Naive B cell (primary cell): ENCODE measurements around the gene FADS2. TPM values are rescaled to one million over a fixed set of nuclear protein-coding genes. Genes with fewer than 3 reads are reported as not detected.

ENCODE experiments used
- ATAC-seq, 2 donors: fragments of 150-1000 bp; cut with Tn5 transposase; 2 replicates each; pipeline ENCODE4 v1.10.0; 2021; ENCODE audit warnings: low read depth in 2 of 2, mild to moderate bottlenecking in 2 of 2, moderate library complexity in 2 of 2
- DNase-seq: peaks from one replicate; pipeline ENCODE4 v3.0.0; 2022
- H3K27ac Mint-ChIP-seq, 6 donors: one replicate each; pipeline ENCODE4 v1.8.0; 2020 to 2022; ENCODE audit warnings: mild to moderate bottlenecking in 6 of 6, mixed read lengths in 6 of 6, moderate library complexity in 5 of 6, inconsistent platforms in 2 of 6
- H3K27me3 Mint-ChIP-seq, 3 donors: one replicate each; pipeline ENCODE4 v1.8.0; 2021 to 2022; ENCODE audit warnings: mixed read lengths in 3 of 3, mild to moderate bottlenecking in 1 of 3
- H3K36me3 Mint-ChIP-seq, 2 donors: one replicate each; pipeline ENCODE4 v1.8.0; 2020 to 2022; ENCODE audit warnings: mixed read lengths in 2 of 2, inconsistent platforms in 1 of 2, mild to moderate bottlenecking in 1 of 2
- H3K4me1 Mint-ChIP-seq, 3 donors: one replicate each; pipeline ENCODE4 v1.8.0; 2020 to 2022; ENCODE audit warnings: mixed read lengths in 3 of 3, inconsistent platforms in 1 of 3, mild to moderate bottlenecking in 1 of 3, moderate library complexity in 1 of 3
- H3K4me3 Mint-ChIP-seq, 8 donors: one replicate each; pipeline ENCODE4 v1.8.0; 2020 to 2022; ENCODE audit warnings: mild to moderate bottlenecking in 8 of 8, mixed read lengths in 8 of 8, moderate library complexity in 8 of 8, inconsistent platforms in 2 of 8
- H3K9me3 Mint-ChIP-seq, 7 donors: one replicate each; pipeline ENCODE4 v1.8.0; 2020 to 2022; ENCODE audit warnings: mixed read lengths in 7 of 7, mild to moderate bottlenecking in 5 of 7, inconsistent platforms in 2 of 7, moderate library complexity in 1 of 7
- polyA plus RNA-seq, 6 donors: library from polyadenylated mRNA; unstranded; fragments of 300-500 nt; fragmentation: Illumina TruSeq; gene quantifications; one replicate each; pipeline ENCODE4 v1.2.3, GENCODE V29; 2021; ENCODE audit warnings: low read depth in 6 of 6

FADS2 gene
- polyA plus RNA-seq, 6 donors from 2014 or later = 0.92 to 11.5 (median 2.0) TPM; not detected in 1

DNA sequence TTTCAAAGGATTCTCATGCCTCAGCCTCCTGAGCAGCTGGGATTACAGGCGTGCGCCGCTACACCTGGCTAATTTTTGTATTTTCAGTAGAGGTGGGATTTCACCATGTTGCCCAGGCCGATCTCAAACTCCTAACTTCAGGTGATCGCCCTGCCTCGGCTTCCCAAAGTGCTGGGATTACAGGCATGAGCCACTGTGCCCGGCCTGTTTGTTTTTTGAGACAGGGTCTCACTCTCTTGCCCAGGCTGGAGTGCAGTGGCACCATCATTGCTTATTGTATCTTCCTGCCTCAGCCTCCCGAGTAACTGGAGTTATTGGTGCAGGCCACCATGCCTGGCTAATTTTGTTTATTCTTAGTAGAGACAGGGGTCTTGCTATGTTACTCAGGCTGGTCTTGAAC, 8.1 kb downstream of the FADS2 start:
- Mint-ChIP-seq H3K4me1 (peaks cover 24 to 49% (median 26%) of the 10 kb centered on the region in 3 donors), H3K36me3 (peaks cover 0 to 4% of the 10 kb centered on the region in 2 donors), H3K27me3 (no peaks in the 10 kb centered on the region), H3K4me3 (peak overlapping the region in 2 of 8 donors; percentile 40 to 47), H3K9me3 (peaks cover 0 to 3% (median 0%) of the 10 kb centered on the region in 7 donors), H3K27ac (peak overlapping the region in 2 of 6 donors; percentile 70 to 76)
- DNase-seq (no peak), ATAC-seq (no peak)

DNA sequence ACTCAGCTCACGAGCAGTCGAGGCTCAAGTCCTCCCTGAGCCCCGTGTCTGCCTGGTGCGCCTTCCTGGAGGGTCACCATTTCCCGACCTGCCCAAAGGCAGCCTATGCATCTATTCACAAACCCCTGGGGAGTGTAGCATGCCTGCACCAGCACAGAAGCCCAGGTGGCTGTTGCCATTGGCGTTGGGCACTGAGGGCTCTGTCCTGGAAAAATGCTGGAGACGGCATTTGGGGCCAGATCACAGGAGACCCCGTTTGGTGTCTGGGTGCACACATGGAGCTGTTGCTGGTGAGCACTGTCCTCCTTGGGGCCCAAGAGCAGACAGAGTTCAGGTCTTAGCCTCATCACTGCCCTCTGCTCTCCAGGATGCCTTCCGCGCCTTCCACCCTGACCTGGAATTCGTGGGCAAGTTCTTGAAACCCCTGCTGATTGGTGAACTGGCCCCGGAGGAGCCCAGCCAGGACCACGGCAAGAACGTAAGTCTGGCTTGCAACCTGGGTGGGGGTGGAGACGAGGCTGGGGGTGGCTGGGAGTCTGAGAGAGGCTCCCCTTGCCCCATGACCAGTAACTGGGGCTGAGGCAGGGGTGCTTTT, 9.4 kb downstream of the FADS2 start:
- no peaks in the 10 kb centered on the region for H3K27me3 Mint-ChIP-seq
- H3K27ac Mint-ChIP-seq = peak overlapping the region in 1 of 6 donors; percentile 47
- DNase-seq (no peak), ATAC-seq (no peak)
- peaks cover 0 to 3% (median 0%) of the 10 kb centered on the region in 7 donors for H3K9me3 Mint-ChIP-seq
- H3K4me1 Mint-ChIP-seq = peaks cover 24 to 41% (median 26%) of the 10 kb centered on the region in 3 donors
- H3K4me3 Mint-ChIP-seq = no peak overlapping the region
- peaks cover 4% of the 10 kb centered on the region in 2 donors for H3K36me3 Mint-ChIP-seq

- Mint-ChIP-seq H3K36me3 (peaks cover 1 to 4% of the 10 kb centered on the region in 2 donors), H3K27ac (peak overlapping the region in 4 of 6 donors; percentile 2 to 86 (median 68)), H3K27me3 (no peaks in the 10 kb centered on the region), H3K4me3 (no peak overlapping the region), H3K4me1 (peaks cover 19 to 32% (median 23%) of the 10 kb centered on the region in 3 donors), H3K9me3 (peaks cover 0 to 2% (median 0%) of the 10 kb centered on the region in 7 donors)
- ATAC-seq (no peak), DNase-seq (no peak)
Measured at GRCh38 chr11:61838501-61838900, 10.4 kb downstream of the FADS2 start.

DNA sequence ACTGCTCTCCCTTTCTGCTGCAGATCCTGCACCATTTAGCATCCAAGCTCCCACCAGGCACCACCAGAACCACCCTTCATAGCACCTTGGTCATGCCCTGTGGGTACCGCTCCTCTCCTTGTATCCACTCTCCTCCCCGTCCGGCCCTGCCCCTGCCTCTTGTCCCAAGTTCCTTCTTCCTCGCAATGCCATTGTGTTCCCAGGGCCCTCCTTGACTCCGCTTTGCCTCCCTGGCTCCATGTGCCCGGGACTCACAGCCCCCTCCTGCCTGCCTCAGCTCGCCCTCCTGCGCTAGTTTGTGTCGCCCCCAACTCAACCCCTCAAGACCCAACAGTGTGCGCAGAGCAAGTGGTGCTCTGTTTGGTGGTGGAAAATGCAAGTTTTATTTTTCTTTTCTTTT, 10.8 kb downstream of the FADS2 start:
- DNase-seq (no peak), ATAC-seq (no peak)
- Mint-ChIP-seq H3K27ac (peak overlapping the region in 4 of 6 donors; percentile 2 to 86 (median 68)), H3K27me3 (no peaks in the 10 kb centered on the region), H3K4me1 (peaks cover 15 to 28% (median 19%) of the 10 kb centered on the region in 3 donors), H3K36me3 (peaks cover 0 to 4% of the 10 kb centered on the region in 2 donors), H3K4me3 (no peak overlapping the region), H3K9me3 (peaks cover 0 to under 1% (median 0%) of the 10 kb centered on the region in 7 donors)

GRCh38 chr11:61839742-61840141, 11.6 kb downstream of the FADS2 start:
- H3K9me3 Mint-ChIP-seq = no peaks in the 10 kb centered on the region
- DNase-seq (no peak), ATAC-seq (no peak)
- H3K4me1 Mint-ChIP-seq = peaks cover 11 to 19% (median 13%) of the 10 kb centered on the region in 3 donors
- peaks cover 0 to 4% of the 10 kb centered on the region in 2 donors for H3K36me3 Mint-ChIP-seq
- H3K27ac Mint-ChIP-seq = peak overlapping the region in 1 of 6 donors; percentile 11
- no peak overlapping the region for H3K4me3 Mint-ChIP-seq
- H3K27me3 Mint-ChIP-seq = no peaks in the 10 kb centered on the region

DNA sequence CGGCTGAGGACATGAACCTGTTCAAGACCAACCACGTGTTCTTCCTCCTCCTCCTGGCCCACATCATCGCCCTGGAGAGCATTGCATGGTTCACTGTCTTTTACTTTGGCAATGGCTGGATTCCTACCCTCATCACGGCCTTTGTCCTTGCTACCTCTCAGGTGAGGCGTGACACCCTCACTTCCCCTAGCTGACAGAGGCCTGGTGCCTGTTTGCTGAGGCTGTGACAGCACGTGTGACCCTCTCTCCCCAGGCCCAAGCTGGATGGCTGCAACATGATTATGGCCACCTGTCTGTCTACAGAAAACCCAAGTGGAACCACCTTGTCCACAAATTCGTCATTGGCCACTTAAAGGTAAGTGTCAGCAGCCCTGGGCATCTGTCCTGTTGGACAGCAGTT, 12.3 kb downstream of the FADS2 start:
- H3K9me3 Mint-ChIP-seq = no peaks in the 10 kb centered on the region
- H3K36me3 Mint-ChIP-seq = peaks cover 0 to 4% of the 10 kb centered on the region in 2 donors
- peaks cover 6 to 13% (median 9%) of the 10 kb centered on the region in 3 donors for H3K4me1 Mint-ChIP-seq

DNA sequence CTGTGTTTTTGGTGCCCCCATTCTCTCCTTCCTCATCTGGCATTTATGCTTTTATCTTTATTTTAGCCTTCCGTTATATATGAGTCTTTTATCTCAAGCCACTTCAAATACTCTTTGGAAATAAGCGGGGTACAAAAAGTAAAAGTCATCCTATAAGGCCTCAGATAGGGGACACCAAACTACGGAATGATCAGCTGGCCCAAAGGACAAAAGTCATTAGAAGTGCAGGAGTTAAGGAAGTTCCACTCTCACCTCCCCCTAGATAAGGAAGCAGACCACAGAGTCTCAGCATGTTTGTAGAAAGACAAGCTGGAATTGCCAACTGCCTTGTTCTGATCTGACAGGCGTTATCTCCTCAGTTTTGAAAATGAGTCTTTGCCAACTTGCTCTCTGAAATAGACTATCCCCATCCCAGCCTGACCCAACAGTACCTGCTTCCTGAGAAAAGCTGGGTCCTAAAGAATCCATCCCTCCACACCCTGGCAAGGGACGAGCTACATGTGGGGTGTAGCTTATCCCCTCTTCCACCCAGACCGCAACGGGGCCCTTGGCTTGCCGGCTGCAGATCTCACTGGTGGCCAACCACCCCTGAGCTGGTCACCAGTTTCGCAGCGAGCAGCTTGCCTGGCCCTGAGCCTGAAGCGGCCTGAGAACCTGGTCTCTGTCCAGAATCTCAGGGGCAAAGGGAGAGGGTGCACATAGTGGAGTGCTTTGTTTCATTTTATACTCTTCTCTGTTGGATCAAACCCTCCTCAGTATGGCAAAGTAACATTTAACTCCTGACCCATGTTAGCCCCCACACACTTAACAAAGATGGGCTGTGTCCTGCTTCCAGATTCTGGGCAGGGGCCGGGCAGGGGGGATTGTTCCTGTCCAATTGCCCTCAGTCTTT, 13.8 kb downstream of the FADS2 start:
- H3K27ac Mint-ChIP-seq = no peak overlapping the region
- H3K4me3 Mint-ChIP-seq = no peak overlapping the region
- H3K36me3 Mint-ChIP-seq = peaks cover 0 to 8% of the 10 kb centered on the region in 2 donors
- H3K4me1 Mint-ChIP-seq = peaks cover 0 to 6% (median 0%) of the 10 kb centered on the region in 3 donors
- H3K27me3 Mint-ChIP-seq = no peaks in the 10 kb centered on the region
- no peak for DNase-seq
- H3K9me3 Mint-ChIP-seq = no peaks in the 10 kb centered on the region
- no peak for ATAC-seq

More for the DNA sequence above, 12.3 kb downstream of the FADS2 start:
- ATAC-seq (no peak), DNase-seq (no peak)
- H3K27ac Mint-ChIP-seq = peak overlapping the region in 1 of 6 donors; percentile 16
- no peaks in the 10 kb centered on the region for H3K27me3 Mint-ChIP-seq
- H3K4me3 Mint-ChIP-seq = no peak overlapping the region

DNA sequence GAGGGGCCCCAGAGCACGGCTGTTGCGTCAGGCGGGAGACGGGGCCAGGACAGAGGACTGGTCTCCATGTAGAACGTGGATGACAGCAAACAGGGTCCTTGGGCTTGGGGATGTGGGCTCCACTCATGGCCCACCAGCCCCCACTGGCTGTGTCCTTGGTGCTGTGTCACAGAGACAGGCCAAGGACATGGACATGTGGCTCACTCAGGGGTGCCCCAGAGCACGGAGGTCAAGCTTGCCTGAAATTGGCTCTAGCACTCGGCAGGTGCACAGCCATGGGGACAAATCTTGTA, 14.4 kb downstream of the FADS2 start:
- Mint-ChIP-seq H3K4me3 (no peak overlapping the region), H3K27me3 (no peaks in the 10 kb centered on the region), H3K27ac (no peak overlapping the region), H3K36me3 (peaks cover 0 to 8% of the 10 kb centered on the region in 2 donors), H3K9me3 (no peaks in the 10 kb centered on the region), H3K4me1 (peaks cover 0 to 6% (median 0%) of the 10 kb centered on the region in 3 donors)
- DNase-seq (no peak), ATAC-seq (no peak)

DNA sequence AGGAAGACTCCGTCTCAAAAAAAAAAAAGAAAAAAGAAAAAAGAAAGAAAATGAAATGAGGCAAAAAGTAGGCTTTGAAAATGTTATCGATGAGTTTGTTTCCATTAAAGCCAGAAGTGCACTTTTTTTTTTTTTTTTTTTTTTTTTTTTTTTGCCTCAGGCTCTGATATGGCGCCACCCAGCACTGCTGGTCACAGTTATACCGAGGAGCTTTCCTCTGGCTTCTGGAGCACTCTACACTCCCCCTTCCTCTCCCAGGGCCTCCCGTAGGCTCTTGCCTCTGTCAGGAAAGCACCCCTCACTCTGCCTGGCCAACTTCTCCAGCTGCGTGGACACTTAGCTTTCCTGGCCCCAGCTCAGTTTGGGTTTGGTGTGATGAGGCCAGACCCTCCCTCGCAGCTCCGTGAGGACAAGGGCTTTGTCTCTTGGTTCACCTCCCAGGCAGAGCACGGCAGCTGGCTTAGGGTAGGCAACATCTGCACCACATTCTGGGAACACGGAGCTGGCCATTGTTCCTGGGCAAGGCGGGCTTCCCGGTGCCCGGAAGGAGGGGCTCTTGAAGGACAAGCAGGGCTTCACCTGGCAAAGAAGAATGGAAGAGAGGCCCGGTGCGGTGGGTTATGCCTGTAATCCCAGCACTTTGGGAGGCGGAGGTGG, 16.9 kb downstream of the FADS2 start:
- H3K36me3 Mint-ChIP-seq = peaks cover 0 to 14% of the 10 kb centered on the region in 2 donors
- no peak for ATAC-seq

DNA sequence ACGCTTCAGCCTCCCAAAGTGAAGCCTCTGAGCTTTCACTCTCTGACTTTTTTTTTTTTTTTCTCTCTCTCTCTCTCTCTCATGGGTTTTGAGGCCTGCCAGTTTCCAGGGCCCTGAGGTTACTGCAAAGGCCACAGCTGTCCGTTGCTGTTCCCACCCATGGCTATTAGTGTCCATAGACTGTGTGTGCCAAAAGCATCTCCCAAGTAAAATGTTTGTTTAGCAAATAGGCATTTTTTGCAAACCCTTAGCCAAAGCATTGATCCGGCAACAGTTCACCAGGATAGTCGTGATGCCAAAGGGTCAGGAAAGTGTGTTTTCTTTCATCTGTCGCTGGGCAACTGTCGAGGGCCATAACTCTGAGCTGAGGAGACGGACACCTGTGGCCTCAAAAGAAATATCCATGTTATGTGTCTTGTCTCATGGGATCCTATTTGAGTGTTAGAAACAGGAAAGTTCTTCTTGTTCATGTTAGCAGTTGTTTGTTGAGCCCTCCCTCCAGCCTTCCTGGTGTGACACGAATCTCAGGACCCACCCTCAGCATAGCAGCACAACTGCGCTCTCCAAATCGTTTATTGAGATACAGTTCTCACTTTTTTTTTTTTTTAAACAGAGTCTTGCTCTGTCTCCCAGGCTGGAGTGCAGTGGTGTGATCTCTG, 18.4 kb downstream of the FADS2 start:
- no peak for DNase-seq
- Mint-ChIP-seq H3K27ac (no peak overlapping the region), H3K27me3 (no peaks in the 10 kb centered on the region), H3K4me1 (no peaks in the 10 kb centered on the region), H3K36me3 (peaks cover 0 to 12% of the 10 kb centered on the region in 2 donors), H3K4me3 (no peak overlapping the region), H3K9me3 (no peaks in the 10 kb centered on the region)
- no peak for ATAC-seq

More for the DNA sequence above, 16.9 kb downstream of the FADS2 start:
- H3K4me3 Mint-ChIP-seq = no peak overlapping the region
- no peaks in the 10 kb centered on the region for H3K4me1 Mint-ChIP-seq
- H3K9me3 Mint-ChIP-seq = no peaks in the 10 kb centered on the region
- peak overlapping the region in 1 of 6 donors; percentile 58 for H3K27ac Mint-ChIP-seq
- no peaks in the 10 kb centered on the region for H3K27me3 Mint-ChIP-seq
- DNase-seq = no peak

GRCh38 chr11:61847914-61848581, 19.9 kb downstream of the FADS2 start:
- no peaks in the 10 kb centered on the region for H3K9me3 Mint-ChIP-seq
- peaks cover 0 to 9% of the 10 kb centered on the region in 2 donors for H3K36me3 Mint-ChIP-seq
- no peak overlapping the region for H3K4me3 Mint-ChIP-seq
- ATAC-seq = no peak
- no peaks in the 10 kb centered on the region for H3K27me3 Mint-ChIP-seq
- no peak overlapping the region for H3K27ac Mint-ChIP-seq
- H3K4me1 Mint-ChIP-seq = no peaks in the 10 kb centered on the region
- no peak for DNase-seq

DNA sequence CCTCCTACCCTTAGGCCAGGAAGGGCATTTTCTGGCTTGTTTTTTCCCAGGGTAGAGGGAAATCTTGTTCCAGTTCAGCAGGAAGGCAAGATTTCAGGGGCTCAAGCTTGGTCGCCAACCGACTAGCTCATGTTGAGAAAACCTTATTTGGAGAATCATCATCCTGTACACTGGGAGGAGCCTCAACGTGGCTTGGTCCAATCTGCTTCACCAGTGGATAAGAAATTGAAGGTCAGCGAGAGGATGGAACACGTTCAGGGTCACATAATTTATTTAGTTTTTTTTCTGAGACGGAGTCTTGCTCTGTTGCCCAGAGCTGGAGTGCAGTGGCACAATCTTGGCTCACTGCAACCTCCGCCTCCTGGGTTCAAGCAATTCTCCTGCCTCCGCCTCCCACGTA, 20.5 kb downstream of the FADS2 start:
- ATAC-seq (no peak), DNase-seq (no peak)
- no peaks in the 10 kb centered on the region for H3K27me3 Mint-ChIP-seq
- no peak overlapping the region for H3K27ac Mint-ChIP-seq
- H3K4me1 Mint-ChIP-seq = no peaks in the 10 kb centered on the region
- no peaks in the 10 kb centered on the region for H3K9me3 Mint-ChIP-seq
- H3K4me3 Mint-ChIP-seq = no peak overlapping the region
- peaks cover 0 to 9% of the 10 kb centered on the region in 2 donors for H3K36me3 Mint-ChIP-seq

DNA sequence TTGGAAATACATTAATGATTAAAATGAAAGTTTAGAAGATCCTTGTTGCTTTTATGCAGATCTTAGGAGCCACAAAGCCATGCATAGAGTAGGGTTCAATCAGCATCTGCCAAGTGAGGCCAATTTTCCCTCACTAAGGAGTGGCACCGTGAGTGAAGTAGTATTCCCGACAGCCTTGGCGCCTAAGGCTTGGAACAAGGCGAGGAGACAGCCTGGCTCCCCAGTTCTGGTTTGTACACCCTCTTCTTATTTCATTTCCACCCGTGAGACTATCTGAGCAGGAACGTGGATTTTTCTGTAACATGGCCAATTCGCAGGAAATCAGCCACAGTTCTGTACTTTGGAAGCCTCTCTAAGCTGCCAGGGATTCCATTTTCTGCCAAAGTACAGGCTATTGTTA, 22.6 kb downstream of the FADS2 start:
- DNase-seq (no peak), ATAC-seq (no peak)
- Mint-ChIP-seq H3K27me3 (no peaks in the 10 kb centered on the region), H3K9me3 (no peaks in the 10 kb centered on the region), H3K36me3 (peaks cover 0 to 9% of the 10 kb centered on the region in 2 donors), H3K4me1 (no peaks in the 10 kb centered on the region), H3K4me3 (no peak overlapping the region), H3K27ac (no peak overlapping the region)
